Measurements from ENCODE around the gene HYPK. TPM values are rescaled to one million over a fixed set of nuclear protein-coding genes. Genes with fewer than 3 reads are reported as not detected.
"Not testable (repeated sequence)": the region's sequence is repeated elsewhere in the genome, so short reads cannot be mapped to it uniquely, and the experiment has no call there.

HYPK gene
- total RNA-seq, 1 donor from 2014 or later = 2.6 TPM

GRCh38 chr15:43795997-43796396, 4.4 kb upstream of the HYPK start:
- no peak for DNase-seq

- no peak for DNase-seq
These were observed 3.8 kb upstream of the HYPK start for GRCh38 chr15:43796566-43796965.

- no peak for DNase-seq
These were observed 1.0 kb upstream of the HYPK start for GRCh38 chr15:43799209-43799944.

- no peak for DNase-seq
These were observed 484 bp upstream of the HYPK start, which contains the start of gene SERINC4 for GRCh38 chr15:43799945-43800285. Gene SERINC4, minus strand, starts transcription at chr15:43800220. Its CDS starts 234 bp downstream, at chr15:43799986.

- not testable (repeated sequence) for DNase-seq
These were observed 2.3 kb downstream of the HYPK start for GRCh38 chr15:43802676-43803075.

GRCh38 chr15:43808435-43808950, 8.1 kb downstream of the HYPK start:
- no peak for DNase-seq

GRCh38 chr15:43808960-43809678, 8.7 kb downstream of the HYPK start:
- no peak for DNase-seq

- DNase-seq = not testable (repeated sequence)
These were observed 14.7 kb downstream of the HYPK start for GRCh38 chr15:43815064-43815463.

GRCh38 chr15:43821505-43821904, 21.1 kb downstream of the HYPK start:
- DNase-seq = no peak

GRCh38 chr15:43824302-43825246, 24.2 kb downstream of the HYPK start, which contains the start of gene MFAP1:
Gene MFAP1, minus strand, starts transcription at chr15:43824690. Its CDS starts 121 bp downstream, at chr15:43824569.
- DNase-seq = peak; percentile 99

GRCh38 chr15:43825305-43825704, 24.9 kb downstream of the HYPK start:
- DNase-seq = not testable (repeated sequence)

GRCh38 chr15:43826029-43826507, 25.7 kb downstream of the HYPK start:
- DNase-seq = no peak

- DNase-seq = peak; percentile 88
These were observed 26.3 kb downstream of the HYPK start, which contains the start of gene WDR76 for GRCh38 chr15:43826508-43827341. Gene WDR76, plus strand, starts transcription at chr15:43827002. Its CDS starts 31 bp downstream, at chr15:43827033.

- peak; percentile 33 for DNase-seq
These were observed 27.8 kb downstream of the HYPK start for GRCh38 chr15:43828061-43828657.

GRCh38 chr15:43829951-43830540, 29.6 kb downstream of the HYPK start:
- DNase-seq = not testable (repeated sequence)

GRCh38 chr15:43830691-43831275, 30.4 kb downstream of the HYPK start:
- DNase-seq = not testable (repeated sequence)

- DNase-seq = not testable (repeated sequence)
These were observed 31.2 kb downstream of the HYPK start for GRCh38 chr15:43831519-43832052.

- DNase-seq = not testable (repeated sequence)
These were observed 32.1 kb downstream of the HYPK start for GRCh38 chr15:43832485-43832884.

GRCh38 chr15:43845421-43845820, 45.0 kb downstream of the HYPK start:
- DNase-seq = no peak

Data from tongue (tissue), 2 donors.